ENCODE results near the gene TMEM144. TPM values are rescaled to one million over a fixed set of nuclear protein-coding genes. Genes with fewer than 3 reads are reported as not detected.
"Not testable (repeated sequence)": the region's sequence is repeated elsewhere in the genome, so short reads cannot be mapped to it uniquely, and the experiment has no call there.

Gene TMEM144
- total RNA-seq, 4 donors from 2014 or later, result 3.7 to 9.3 (median 6.2) TPM

GRCh38 chr4:158274636-158275035, 64.3 kb downstream of the TMEM144 start:
- no peak overlapping the region for H3K4me3 ChIP-seq
- no peaks in the 10 kb centered on the region for H3K36me3 ChIP-seq
- no peaks in the 10 kb centered on the region for H3K9me3 ChIP-seq
- DNase-seq (ENCODE audit: low spot score in 2 of 2), result no peak
- no peaks in the 10 kb centered on the region for H3K4me1 ChIP-seq
- TF ChIP-seq POLR2AphosphoS5 (IDR thresholded peaks at IDR 0.05) (no peak), CTCF (IDR thresholded peaks at IDR 0.05) (no peak), POLR2A (IDR thresholded peaks at IDR 0.05) (no peak), EP300 (IDR thresholded peaks at IDR 0.05) (no peak)
- no peaks in the 10 kb centered on the region for H3K27me3 ChIP-seq
- WGBS, result 90% methylated on average over 5 of the region's 5 CpGs
- H3K27ac ChIP-seq, result no peak overlapping the region

- DNase-seq (ENCODE audit: low spot score in 2 of 2), result no peak
- 94% methylated on average over 8 of the region's 8 CpGs for WGBS
- no peaks in the 10 kb centered on the region for H3K36me3 ChIP-seq
- H3K9me3 ChIP-seq, result no peaks in the 10 kb centered on the region
- no peaks in the 10 kb centered on the region for H3K27me3 ChIP-seq
- H3K4me3 ChIP-seq, result no peak overlapping the region
- no peak overlapping the region for H3K27ac ChIP-seq
- TF ChIP-seq CTCF (IDR thresholded peaks at IDR 0.05) (no peak), EP300 (IDR thresholded peaks at IDR 0.05) (no peak), POLR2AphosphoS5 (IDR thresholded peaks at IDR 0.05) (no peak), POLR2A (IDR thresholded peaks at IDR 0.05) (no peak)
- no peaks in the 10 kb centered on the region for H3K4me1 ChIP-seq
Observed at GRCh38 chr4:158277558-158277957, 67.3 kb downstream of the TMEM144 start.

DNA sequence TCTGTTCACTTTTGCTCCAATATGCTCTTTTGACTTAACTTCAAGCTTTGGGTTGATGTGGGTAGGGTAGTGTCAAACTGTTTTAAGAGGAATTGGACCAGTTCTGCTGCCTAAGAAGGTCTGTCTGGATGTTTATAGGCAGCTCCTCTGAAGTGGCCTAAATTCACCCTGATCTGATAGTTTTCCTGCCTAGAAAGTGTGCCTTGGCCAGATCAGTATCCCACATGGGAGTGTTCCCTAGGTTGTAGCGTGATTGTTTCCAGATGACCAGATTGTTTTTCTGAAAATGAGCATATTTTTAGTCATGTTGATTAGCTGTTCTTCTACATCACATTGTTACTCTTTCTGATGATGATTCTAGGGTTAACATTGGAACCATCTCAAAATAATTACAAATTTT, 68.8 kb downstream of the TMEM144 start:
- not testable (repeated sequence) for H3K4me3 ChIP-seq; H3K9me3 ChIP-seq; H3K27ac ChIP-seq; H3K36me3 ChIP-seq; H3K27me3 ChIP-seq; H3K4me1 ChIP-seq; DNase-seq (ENCODE audit: low spot score in 2 of 2)
- 67% methylated on average over 1 of the region's 1 CpG for WGBS

DNA sequence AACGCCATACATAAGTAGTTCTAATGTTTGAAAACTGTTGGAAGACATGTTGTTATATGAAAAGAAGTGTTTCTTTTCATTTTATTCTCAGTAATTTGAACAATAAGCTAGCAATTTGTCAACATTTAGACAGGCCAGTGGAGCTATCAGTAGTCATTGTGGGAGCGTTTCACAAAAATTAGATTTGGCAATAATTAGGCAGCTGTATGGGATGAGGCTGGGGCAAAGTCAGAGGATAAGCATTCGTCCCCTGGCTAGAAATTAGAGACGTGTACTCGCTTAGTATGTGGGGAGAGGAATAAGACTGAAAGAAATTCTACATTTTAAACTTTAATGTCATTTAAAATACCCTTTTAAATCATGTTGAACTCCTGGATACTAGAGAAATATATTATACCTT, 70.6 kb downstream of the TMEM144 start:
- Histone ChIP-seq H3K36me3 (no peaks in the 10 kb centered on the region), H3K27ac (no peak overlapping the region), H3K9me3 (no peaks in the 10 kb centered on the region), H3K27me3 (no peaks in the 10 kb centered on the region), H3K4me1 (no peaks in the 10 kb centered on the region), H3K4me3 (no peak overlapping the region)
- whole genome bisulfite sequencing, result 79% methylated on average over 5 of the region's 5 CpGs
- no peak for DNase-seq (ENCODE audit: low spot score in 2 of 2)
- TF ChIP-seq CTCF (IDR thresholded peaks at IDR 0.05), result no peak
- TF ChIP-seq EP300 (IDR thresholded peaks at IDR 0.05), result no peak
- no peak for TF ChIP-seq POLR2AphosphoS5 (IDR thresholded peaks at IDR 0.05)
- no peak for TF ChIP-seq POLR2A (IDR thresholded peaks at IDR 0.05)

DNA sequence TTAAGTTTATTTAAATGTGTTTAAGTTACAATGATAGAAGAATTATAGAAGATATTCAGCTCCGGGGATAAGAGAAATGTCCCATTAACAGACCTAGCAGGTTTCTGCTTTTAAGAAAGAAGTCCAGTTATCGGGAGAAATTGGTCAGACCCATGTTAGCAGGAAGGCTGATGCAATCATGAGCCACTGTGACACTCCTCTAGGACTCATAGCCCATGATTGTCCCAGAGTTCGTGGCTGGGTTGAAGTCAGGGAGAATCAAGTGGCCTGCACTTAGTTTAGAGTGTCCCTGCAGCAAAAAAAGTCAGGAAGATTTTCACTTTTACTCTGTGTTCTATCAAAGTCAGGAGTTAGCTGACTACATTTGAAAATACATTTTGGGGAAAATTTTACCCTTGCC, 72.0 kb downstream of the TMEM144 start:
- no peaks in the 10 kb centered on the region for H3K27me3 ChIP-seq
- TF ChIP-seq CTCF (IDR thresholded peaks at IDR 0.05), result no peak
- no peak for TF ChIP-seq POLR2A (IDR thresholded peaks at IDR 0.05)
- no peak for TF ChIP-seq EP300 (IDR thresholded peaks at IDR 0.05)
- TF ChIP-seq POLR2AphosphoS5 (IDR thresholded peaks at IDR 0.05), result no peak
- no peak overlapping the region for H3K4me3 ChIP-seq
- no peaks in the 10 kb centered on the region for H3K9me3 ChIP-seq
- no peak for DNase-seq (ENCODE audit: low spot score in 2 of 2)
- H3K36me3 ChIP-seq, result no peaks in the 10 kb centered on the region
- H3K27ac ChIP-seq, result no peak overlapping the region
- H3K4me1 ChIP-seq, result no peaks in the 10 kb centered on the region
- 76% methylated on average over 3 of the region's 3 CpGs for WGBS
